NCI-H345 treated with DMSO at 0.1 percent for 48 hours (cell line): ENCODE measurements around the gene RUNX1.
"Not testable (repeated sequence)": the region's sequence is repeated elsewhere in the genome, so short reads cannot be mapped to it uniquely, and the experiment has no call there.

Source experiments
- DNase-seq: peaks from one replicate; lab custom pipeline; 2025; ENCODE audit not compliant: unreplicated experiment; lab: John Stamatoyannopoulos, UW

RUNX1 gene

DNA sequence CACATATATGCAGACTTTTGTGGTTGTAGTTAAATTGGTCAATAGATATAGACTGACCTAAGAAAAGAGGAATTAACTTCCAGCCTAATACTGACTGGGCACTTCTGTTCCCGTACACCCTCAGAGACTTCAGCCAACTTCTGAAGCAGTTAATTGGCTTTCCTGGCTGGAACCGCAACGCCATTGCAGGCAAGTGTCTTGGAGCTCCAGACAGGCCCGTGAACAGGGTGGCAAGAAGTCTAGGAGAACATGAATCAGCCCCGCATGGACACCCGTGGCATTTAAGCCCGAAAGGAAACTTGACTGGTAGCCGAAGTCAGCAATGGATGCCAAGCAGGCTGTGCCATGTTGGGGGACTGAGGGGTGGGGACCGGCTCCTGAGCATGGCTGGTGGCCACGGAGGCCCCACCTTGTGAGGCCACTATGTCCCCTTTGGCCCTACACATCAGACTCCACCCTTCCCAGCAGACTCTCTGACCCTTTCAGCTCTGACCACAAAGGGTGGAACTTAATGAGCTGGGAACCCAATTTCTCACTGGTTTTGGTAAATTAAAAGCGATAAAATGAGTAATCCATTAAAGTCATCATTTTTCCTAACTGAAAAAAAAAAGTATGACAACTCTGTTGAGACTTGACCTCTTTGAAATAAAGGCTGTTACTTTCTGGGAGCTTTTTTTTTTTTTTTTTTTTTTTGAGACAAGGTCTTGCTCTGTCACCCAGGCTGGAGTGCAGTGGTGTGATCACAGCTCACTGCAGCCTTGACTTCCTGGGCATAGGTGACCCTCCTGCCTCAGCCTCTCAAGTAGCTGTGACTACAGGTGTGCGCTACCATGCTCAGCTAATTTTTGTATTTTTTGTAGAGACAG, 54.1 kb downstream of the RUNX1 start:
- DNase-seq = no peak

DNA sequence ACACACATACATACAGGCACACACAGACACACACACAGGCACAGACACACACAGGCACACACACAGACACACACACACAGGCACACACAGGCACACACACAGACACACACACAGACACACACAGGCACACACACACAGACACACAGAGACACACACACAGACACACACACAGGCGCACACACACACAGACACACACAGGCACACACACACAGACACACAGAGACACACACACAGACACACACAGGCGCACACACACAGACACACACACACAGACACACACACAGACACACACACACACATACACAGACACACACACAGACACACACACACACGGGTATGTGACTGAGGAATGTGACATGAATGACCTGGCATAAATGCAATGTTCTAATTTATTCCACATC, 55.6 kb downstream of the RUNX1 start:
- DNase-seq = not testable (repeated sequence)

DNA sequence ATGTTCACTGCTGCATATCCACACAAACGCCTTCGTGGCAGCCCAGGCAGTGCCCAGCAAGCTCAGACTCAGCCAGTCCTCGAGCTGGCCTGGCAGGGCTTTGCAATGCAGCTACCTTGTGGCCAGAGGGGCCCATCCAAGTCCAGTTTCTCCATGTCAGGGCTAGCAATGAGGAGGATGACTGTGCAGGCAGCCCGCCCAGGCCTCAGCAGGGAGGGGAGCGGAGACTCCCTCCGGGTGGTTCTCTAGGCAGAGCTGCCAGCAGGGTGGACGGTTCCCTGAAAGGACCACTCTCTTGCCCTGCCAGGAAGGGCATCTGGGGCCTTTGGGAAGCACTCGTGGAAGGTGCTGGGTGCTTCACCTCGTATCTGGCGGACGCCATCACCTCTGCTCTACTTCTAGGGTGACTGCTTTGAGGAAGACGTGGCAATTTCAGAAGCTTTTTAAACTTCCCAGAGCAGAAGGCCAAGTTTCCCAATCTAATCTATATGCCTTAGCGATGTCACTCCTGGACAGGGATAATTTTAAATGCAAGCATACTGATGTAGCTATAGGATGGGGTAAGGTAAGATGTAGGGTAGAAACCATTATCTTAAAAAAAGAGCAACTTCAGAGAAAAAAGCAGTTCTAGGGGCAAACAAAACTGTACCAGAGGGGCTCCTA, 56.2 kb downstream of the RUNX1 start:
- no peak for DNase-seq

DNA sequence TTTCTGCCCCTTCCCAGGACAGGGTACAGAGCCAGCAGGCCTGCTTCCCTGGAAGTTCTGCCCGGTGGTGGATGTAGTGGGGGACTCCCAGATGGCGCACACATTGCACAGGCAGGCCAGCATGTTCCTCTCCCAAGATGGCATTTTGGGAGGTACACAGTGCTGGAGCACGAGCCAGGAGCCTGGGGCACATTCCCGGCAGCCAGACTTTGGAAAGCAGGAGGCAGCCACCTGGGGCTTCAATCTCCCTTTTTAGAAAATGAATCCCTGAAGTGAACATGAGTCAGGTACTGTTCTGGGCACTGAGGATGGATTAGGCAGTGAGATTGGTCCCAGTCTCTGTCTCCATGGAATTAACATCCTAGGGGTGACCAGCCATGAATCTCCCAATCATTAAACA, 56.9 kb downstream of the RUNX1 start:
- no peak for DNase-seq

DNA sequence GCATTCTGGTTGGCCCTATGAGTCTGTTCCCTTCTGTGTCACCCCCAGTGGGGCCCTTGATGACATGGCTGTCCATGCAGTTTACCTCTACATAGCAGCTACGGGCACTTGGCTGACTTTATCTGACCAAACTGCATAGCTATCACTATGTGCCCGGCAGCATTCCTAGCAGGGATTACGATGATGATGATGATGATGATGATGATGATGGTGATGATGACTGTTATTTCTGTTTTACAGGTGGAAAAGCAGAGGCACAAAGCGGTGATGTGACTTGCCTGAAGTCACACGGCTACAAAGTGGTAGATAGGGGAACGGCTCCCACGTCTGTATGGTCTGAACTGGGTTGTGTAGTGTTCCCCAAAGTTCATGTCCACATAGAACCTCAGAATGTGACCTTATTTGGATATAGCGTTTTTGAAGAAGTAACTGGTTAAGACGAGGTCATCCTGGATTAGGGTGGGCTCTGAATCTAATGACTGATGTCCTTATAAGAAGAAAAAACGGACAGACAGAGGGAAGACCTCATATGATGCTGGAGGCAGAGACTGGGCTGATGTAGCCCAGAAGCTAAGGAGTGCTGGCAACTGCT, 57.6 kb downstream of the RUNX1 start:
- no peak for DNase-seq

DNA sequence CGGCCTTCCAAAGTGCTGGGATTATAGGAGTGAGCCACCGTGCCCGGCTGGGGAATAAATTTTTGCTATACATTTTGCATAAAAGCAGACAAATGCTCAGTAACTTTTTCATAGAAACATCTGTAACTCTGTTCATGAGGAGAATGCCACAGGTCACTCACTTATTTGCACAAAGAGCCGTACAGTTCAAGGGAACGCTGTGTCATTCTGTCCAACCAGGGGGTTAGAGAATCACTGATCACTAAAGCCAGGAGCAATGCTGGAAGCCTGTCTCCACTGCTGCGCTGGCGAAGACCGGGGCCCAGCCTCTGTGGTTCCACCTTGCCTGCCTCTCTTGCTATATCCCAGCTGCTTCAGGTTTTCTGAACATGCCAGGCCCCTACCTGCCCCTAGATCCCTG, 58.3 kb downstream of the RUNX1 start:
- no peak for DNase-seq

DNA sequence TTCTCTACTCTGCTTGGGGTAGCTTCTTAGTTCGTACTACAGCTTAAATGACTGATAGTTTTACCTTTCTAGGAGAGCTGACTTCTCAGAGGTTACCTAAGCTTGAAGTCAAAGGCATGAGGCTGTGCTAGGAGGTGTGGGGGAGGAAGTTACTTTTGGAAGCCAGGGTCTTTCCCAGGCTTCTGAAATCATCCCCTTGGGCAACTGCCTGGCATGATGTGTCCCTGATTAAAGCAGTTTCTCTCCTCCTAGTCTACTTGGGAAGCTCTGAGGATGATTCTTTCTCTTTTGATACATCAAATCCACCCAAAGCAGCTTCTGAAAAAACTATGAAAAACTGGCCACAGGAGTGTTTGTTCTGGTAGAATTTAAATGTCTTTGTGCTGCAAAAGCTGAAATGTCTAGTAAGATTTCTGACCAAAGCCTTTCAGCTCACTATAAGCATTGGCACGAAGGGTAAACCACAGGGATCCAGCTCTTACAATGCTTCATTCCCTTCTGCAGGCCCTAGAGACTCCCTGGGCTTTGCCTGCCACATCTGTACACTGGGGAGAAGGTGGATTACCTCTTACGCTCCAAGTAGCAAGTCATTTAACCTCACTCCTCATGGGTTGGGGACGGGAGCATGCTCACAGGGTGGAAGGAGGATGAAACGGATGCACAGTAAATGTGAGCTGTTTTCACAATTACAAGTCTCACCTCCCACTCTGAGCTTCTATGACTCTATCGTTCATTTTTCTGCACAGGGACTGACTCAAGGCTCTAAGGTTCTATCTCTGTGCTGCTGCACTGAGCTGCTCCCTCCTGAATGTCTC, 59.6 kb downstream of the RUNX1 start:
- no peak for DNase-seq

DNA sequence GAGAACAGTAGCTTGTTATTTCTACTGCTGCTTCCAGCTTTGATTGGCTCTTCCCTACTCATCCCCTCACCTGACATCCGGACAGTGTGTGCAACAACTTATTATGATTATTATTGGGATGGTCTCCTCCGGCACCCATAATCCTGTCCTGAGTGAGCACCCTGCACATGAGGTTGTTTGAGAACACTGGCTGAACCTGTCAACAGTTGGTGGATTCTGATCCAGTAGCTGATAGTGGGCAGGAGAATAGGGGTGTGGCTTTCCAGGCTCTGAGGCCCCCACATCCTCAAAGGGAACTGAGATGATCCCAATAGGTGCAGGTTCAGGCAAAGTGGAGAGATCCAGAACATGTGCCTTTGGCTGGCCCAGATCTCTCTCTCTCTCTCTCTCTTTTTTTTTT, 60.5 kb downstream of the RUNX1 start:
- no peak for DNase-seq

DNA sequence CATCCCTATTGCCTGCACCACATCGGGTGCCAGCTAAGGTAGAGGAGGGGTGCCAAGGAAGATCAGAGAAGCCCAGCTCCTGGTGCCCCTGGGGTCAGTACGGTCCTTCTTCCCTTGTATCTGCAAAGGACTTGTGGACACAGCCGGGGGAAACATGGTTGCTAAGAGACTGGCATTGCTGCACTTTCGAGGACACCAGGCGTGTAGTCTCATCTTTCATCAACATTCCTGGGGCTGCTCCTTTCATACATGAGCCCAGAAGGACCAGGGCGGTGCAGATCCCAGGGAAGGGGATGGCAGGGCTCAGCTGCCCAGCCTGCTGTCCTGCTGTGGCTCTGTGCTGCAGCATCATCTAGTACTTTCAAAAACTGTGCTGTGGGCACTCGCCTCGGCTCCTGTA, 61.0 kb downstream of the RUNX1 start:
- no peak for DNase-seq

DNA sequence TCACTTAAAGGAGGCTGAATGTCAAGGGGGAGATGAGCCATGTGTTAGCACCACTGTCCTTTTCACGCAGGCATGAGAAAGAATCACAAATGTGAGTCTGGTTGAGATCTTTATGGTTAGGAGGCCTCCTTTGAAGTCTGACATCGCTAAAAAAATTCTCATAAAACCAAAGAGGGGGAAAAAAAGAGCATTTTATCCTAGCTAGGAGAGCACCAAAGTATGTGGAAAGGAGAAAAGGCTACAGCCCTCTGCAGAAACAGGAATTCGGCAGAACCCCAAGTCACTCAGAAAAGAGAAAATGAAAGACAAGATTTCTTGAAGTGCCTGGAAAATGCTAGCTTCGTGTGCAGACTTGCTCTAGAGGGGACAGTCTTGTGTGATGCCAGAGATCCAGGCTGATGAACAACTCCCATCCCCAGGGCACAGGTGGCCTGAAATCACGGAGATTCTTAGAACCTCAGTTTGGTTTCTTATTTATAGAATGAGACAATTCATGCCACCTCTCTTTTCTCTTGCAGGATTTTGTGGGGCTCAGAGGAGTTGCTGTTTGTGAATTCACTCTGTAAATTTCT, 61.5 kb downstream of the RUNX1 start:
- DNase-seq = no peak

DNA sequence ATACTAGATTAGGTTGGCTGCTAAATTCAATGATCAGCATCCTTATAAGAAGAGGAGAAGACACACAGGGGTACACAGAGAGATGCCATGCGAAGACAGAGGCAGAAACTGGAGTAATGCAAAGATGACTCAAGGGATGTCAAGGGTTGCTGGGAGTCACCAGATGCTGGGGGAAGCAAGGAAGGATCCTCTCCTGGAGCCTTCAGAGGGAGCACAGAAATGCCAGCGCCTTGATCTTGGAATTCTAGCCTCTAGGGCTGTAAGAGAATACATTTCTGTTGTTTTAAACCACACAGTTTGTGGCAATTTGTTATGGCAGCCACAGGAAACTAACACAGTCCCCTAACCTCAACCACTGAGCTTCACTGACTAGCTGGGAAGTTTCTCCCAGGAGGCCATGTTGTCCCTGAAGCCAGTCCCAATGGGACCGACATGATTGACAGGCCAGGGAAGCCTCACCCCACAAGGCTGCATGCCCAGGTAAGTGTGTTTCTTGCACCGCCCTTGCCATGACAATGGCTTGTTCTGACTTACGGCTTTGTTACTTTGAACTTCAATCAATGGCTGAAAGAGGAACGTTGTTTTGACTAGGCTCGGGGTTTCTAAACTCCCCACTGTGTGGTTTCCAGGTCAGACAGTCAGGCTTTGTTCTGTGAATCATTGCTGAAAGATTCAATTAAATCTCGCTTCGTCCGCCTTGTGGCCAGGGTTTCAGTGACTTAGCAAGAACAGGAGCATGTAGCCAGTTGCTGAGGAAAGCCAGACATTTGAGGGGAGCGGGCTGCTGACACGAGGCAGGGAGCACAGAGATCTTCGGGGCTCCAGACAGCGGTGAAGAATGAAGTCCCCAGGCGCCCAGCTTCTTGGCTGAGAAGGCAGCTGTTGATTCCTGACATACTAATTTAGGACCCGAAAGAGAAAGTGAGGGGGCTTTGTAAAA, 62.3 kb downstream of the RUNX1 start:
- no peak for DNase-seq

DNA sequence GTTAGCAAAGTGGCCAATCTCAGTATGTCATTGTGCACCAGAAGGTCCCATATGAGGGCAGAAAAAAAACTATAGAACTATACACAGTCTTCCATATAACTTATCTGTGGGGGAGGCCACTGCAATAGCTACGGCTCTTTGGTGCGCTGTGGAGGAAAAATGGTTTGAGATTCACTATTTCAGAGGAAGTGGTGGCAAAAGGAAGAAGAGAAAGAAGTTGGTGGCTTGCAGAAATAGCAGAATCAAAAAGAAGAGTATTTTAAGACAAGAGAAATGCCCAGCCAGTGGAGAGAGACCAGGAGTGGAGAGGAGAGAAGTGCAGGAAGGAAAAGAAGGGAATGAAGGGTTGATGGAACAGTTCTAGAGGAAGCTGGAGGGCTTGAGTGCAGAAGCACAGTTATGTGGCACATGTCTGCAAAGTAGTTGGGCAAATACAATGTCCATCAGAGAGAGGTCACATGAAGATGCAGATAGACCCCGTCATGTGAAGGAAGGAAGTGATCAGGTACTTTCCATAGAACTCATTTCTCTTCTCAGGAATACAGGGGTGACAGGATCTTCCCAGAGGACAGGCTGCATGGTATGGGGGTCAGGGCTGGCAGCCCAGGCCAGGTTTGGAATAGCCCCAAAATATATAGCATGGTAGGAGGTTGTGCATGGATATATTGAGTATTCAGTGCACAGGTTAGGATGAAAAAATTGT, 64.6 kb downstream of the RUNX1 start:
- no peak for DNase-seq

DNA sequence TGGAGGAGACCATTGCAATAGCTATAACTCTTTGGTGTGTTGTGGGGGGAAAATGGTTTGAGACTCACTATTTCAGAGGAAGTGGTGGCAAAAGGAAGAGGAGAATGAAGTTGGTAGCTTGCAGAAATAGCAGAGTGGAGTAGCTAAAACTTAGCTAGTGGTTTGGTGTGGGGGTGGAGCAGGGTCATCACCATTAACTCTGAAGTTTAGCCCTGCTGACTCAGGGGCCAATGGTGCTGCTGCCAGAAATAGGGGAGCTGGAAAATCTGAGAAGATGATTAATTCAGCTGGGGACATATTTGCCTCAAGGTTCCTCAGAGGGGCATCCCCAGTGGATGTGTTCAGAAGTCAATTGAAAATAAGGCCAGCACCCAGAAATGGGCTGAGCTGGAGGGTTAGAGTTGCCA, 65.4 kb downstream of the RUNX1 start:
- no peak for DNase-seq

DNA sequence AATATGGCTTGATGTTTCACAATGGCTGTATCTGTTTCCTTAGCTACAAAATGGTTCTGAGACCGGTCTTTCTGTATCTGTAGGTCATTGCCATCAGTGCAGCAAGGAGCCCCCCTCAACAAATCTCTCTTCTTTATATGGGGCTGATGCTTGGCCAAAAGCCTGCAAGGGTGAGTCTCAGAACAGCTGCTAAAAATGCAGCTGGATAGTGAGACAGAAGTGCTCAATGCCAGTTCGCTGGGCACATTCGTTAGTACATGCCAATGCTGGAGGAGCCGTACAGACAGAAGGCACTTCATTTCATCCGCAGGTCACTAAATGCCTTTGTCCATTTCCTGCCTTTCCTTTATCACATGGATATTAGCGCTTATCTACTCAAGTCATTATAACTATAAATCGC, 67.3 kb downstream of the RUNX1 start:
- no peak for DNase-seq

DNA sequence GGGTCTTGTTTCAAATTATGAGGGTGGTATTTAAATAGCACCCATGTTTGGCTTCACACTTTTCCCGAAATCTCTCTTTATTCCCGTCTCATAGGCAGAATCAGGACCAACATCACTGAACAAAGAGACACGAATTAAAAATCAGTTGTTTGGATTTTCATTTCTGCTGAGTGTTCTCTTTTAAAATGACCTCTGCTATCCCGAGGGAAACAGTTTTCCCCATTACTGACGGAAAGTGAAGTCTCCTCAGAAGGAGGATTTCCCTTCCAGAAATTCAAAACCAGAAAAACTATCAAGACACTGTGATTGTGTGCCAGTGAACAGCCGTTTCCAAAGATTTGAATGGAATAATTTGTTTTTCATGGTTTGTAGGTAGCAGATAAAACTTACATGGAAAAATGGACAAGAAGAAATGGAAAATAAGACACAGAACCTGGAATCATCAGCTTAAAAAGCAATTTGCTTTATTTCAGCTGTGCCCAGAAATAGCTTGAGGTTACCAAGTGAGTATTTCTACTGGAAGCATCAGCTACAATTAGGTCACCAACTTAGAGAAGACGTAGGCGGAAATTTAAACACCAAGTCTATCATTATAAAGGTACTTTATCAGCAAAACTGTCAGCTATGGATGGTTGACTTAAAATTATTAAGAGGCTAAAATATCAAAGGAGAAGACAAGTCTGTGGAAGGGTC, 68.5 kb downstream of the RUNX1 start:
- no peak for DNase-seq

DNA sequence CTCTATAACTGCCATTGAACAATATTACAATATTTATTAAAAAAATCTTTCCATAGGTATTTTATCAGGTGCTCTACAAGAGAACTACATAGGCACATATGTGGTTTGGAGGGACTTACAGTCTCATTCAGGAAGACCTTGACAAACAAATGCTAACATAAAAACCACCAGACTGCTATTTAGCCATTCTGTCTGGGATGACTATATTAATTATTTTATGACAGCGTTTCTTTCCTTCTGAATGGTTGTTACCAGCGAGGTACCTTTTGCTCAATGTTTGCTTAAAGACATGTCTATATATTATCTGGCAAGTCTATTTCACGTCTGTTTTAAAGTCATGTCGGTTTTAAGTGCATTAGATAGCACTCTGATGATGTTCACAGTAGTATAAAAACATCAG, 69.7 kb downstream of the RUNX1 start:
- DNase-seq = no peak

DNA sequence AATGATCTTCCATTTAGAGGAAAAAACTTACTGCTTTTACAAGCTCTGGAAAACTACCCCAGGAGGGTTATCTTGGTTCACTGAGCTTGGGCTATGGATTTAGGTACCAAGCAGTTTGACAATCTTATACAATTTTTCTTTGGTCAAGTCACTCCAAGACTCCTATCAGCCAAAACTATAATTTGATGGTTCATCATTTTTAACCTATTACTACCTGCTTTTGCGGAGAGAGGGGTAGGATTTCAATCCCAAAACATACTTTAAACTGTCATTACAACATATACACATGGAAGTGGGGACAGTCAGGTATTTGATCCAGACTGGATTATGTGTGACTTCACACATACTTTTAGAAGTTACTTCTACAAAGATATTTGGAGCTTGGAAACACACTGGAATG, 71.8 kb downstream of the RUNX1 start:
- DNase-seq = no peak

DNA sequence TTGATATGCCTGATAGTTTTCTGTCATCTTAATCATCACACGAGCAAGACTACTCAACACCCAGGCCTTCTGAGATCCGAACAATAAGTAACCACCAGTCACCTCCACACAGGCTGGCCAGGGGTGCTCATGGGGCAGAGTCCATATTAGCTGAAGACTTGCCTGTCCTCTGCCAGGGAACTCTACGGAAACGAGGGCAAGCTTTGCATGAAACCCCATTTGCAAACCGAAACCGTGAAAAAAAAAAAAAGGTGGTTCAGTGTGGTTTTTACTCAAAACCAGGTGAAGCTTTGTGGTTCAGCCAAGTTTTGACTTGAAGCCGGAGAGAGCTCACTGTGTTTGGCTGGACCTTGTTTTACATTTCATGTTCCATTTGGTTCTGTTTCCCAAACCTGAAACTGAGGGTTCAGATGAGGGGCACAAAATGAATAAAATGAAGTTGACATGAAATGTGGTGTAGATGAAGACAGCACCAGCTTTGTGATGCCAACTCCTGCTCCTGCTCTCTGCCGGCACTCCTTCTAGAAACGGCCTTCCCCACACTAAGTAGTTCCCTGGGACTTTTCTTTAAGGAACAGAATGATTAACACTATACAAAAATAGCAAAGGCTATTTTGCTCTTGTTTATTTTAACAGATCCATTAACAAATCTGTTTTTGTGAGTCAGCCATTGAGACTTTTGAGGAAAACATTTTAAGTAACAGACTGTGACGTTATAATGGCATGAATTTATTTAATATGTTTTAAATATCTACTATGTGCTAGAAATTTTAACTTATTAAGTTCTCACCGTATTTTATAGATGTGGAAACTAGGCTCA, 74.7 kb downstream of the RUNX1 start:
- no peak for DNase-seq
